ENCODE results near the gene APC2. TPM values are rescaled to one million over a fixed set of nuclear protein-coding genes. Genes with fewer than 3 reads are reported as not detected.
A peak's percentile ranks its signal among the peaks of the same experiment; 100 is the strongest.

The APC2 gene
- total RNA-seq, 1 experiment from 2014 or later = 1.1 TPM

GRCh38 chr19:1430246-1430645 is 19.7 kb upstream of the APC2 start:
- Histone ChIP-seq H3K9me3 (ENCODE audit: low read length) (no peaks in the 10 kb centered on the region), H2AFZ (ENCODE audit: low read length) (no peak overlapping the region), H3K4me2 (ENCODE audit: low read depth, low read length, poor library complexity, severe bottlenecking) (no peak overlapping the region), H3K27me3 (ENCODE audit: low read length) (no peaks in the 10 kb centered on the region), H3K27ac (ENCODE audit: low read length) (no peak overlapping the region), H3K36me3 (ENCODE audit: insufficient read depth, low read length) (peaks cover 13% of the 10 kb centered on the region; the same call in 1 of the 2 replicates), H3K9ac (ENCODE audit: low read length) (no peak overlapping the region), H3K4me3 (ENCODE audit: low read length) (no peak overlapping the region), H4K20me1 (ENCODE audit: insufficient read depth, low read depth, low read length) (peaks cover 25% of the 10 kb centered on the region; the same call in 1 of the 2 replicates), H3K9me2 (replicated peaks; ENCODE audit: insufficient read depth, low read length) (no peaks in the 10 kb centered on the region), H3K79me2 (ENCODE audit: low read length) (peaks cover 3% of the 10 kb centered on the region; the same call in 1 of the 2 replicates), H3K4me1 (ENCODE audit: low read length) (no peaks in the 10 kb centered on the region)
- peak; percentile 37 for DNase-seq

GRCh38 chr19:1431759-1432506 is 18.0 kb upstream of the APC2 start:
- Histone ChIP-seq H3K9ac (ENCODE audit: low read length) (no peak overlapping the region), H3K27me3 (ENCODE audit: low read length) (no peaks in the 10 kb centered on the region), H3K36me3 (ENCODE audit: insufficient read depth, low read length) (peaks cover 3% of the 10 kb centered on the region; the same call in 1 of the 2 replicates), H3K4me3 (ENCODE audit: low read length) (no peak overlapping the region), H3K4me1 (ENCODE audit: low read length) (peaks cover 4% of the 10 kb centered on the region; the same call in 1 of the 2 replicates), H3K9me3 (ENCODE audit: low read length) (no peaks in the 10 kb centered on the region), H3K9me2 (replicated peaks; ENCODE audit: insufficient read depth, low read length) (no peaks in the 10 kb centered on the region), H3K27ac (ENCODE audit: low read length) (no peak overlapping the region), H3K4me2 (ENCODE audit: low read depth, low read length, poor library complexity, severe bottlenecking) (no peak overlapping the region), H4K20me1 (ENCODE audit: insufficient read depth, low read depth, low read length) (0 out of 2 replicates have a peak, but pooled peaks cover 13% of the 10 kb centered on the region), H3K79me2 (ENCODE audit: low read length) (peaks cover 3% of the 10 kb centered on the region; the same call in 1 of the 2 replicates), H2AFZ (ENCODE audit: low read length) (no peak overlapping the region)
- no peak for DNase-seq

DNA sequence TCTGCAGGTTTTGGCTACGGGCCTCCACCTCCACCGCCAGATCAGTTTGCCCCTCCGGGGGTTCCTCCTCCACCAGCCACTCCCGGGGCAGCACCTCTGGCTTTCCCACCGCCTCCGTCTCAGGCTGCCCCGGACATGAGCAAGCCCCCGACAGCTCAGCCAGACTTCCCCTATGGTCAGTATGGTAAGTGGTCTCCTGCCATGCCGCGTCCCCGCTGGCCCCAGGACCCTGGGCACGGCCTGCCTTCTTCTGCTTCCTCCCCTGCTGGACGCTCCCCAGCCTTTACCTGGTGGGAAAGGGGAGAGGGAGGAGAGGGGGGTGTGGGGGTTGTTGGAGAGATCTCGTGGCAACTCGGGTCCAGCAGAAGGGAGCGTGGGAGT is 17.4 kb upstream of the APC2 start:
- no peak for DNase-seq
- Histone ChIP-seq H3K9me2 (replicated peaks; ENCODE audit: insufficient read depth, low read length) (no peaks in the 10 kb centered on the region), H3K9me3 (ENCODE audit: low read length) (no peaks in the 10 kb centered on the region), H3K4me2 (ENCODE audit: low read depth, low read length, poor library complexity, severe bottlenecking) (no peak overlapping the region), H3K4me3 (ENCODE audit: low read length) (no peak overlapping the region), H3K27me3 (ENCODE audit: low read length) (no peaks in the 10 kb centered on the region), H3K79me2 (ENCODE audit: low read length) (0 out of 2 replicates have a peak, but pooled peaks cover 2% of the 10 kb centered on the region), H3K36me3 (ENCODE audit: insufficient read depth, low read length) (no peaks in the 10 kb centered on the region; the same call in 1 of the 2 replicates), H4K20me1 (ENCODE audit: insufficient read depth, low read depth, low read length) (0 out of 2 replicates have a peak, but pooled peaks cover 9% of the 10 kb centered on the region), H3K4me1 (ENCODE audit: low read length) (peaks cover 6% of the 10 kb centered on the region), H2AFZ (ENCODE audit: low read length) (no peak overlapping the region), H3K27ac (ENCODE audit: low read length) (no peak overlapping the region), H3K9ac (ENCODE audit: low read length) (no peak overlapping the region)

DNA sequence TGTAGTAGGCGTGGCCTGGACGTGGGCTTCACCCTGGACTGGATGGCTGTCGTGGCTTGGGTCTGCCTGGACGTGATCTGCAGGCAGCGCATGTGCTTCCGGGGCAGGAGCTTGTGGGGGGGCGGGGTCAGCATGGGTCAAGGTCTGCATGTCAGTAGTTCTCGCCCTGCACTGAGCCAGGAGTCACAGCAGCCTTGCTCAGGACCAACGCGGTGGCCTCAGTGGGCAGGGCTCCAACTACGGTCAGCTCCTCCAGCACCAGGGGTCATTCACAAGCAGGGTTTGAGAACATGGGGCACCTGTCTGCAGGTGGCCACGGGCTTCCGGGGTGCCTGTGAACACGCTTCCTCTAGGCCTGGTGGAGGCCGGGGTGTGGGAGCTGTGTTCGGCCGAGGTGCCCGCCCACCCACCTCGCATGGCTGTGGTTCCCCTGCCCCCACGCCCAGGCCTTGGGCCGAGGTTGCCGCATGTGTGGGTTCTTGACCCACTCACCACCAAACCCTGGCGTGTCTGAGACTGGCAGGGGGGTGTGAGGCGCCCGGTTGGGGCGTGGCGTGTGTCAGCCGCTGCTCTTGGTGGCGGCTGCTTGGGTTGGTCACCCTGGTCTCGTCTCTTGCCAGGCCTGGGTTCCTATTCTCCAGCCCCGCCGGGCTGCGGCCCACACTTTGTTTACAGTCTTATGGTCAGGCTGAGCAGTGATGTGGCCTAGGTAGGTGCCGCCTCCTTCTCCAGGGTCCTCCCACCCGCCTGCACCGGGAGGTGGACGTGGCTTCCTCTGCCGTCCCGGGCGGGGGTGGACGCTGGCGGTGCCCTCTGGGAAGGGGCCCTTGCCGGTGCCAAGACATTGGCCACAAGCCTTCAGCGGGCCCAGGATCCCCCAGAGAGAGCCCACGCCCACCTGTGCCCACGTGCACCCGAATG is 16.5 kb upstream of the APC2 start:
- no peak overlapping the region for H3K9ac ChIP-seq (ENCODE audit: low read length)
- H3K36me3 ChIP-seq (ENCODE audit: insufficient read depth, low read length) = no peaks in the 10 kb centered on the region; the same call in 1 of the 2 replicates
- no peaks in the 10 kb centered on the region for H3K9me2 ChIP-seq (replicated peaks; ENCODE audit: insufficient read depth, low read length)

GRCh38 chr19:1434040-1434366 is 15.9 kb upstream of the APC2 start:
- no peak for DNase-seq
- H3K79me2 ChIP-seq (ENCODE audit: low read length) = peaks cover 8% of the 10 kb centered on the region
- H3K9me2 ChIP-seq (replicated peaks; ENCODE audit: insufficient read depth, low read length) = no peaks in the 10 kb centered on the region
- H3K4me3 ChIP-seq (ENCODE audit: low read length) = no peak overlapping the region
- peaks cover under 1% of the 10 kb centered on the region for H3K36me3 ChIP-seq (ENCODE audit: insufficient read depth, low read length)
- no peaks in the 10 kb centered on the region for H3K9me3 ChIP-seq (ENCODE audit: low read length)
- H3K27me3 ChIP-seq (ENCODE audit: low read length) = no peaks in the 10 kb centered on the region
- H4K20me1 ChIP-seq (ENCODE audit: insufficient read depth, low read depth, low read length) = peaks cover 6% of the 10 kb centered on the region
- peaks cover 12% of the 10 kb centered on the region for H3K4me1 ChIP-seq (ENCODE audit: low read length)
- no peak overlapping the region for H2AFZ ChIP-seq (ENCODE audit: low read length)
- H3K4me2 ChIP-seq (ENCODE audit: low read depth, low read length, poor library complexity, severe bottlenecking) = no peak overlapping the region
- no peak overlapping the region for H3K27ac ChIP-seq (ENCODE audit: low read length)
- no peak overlapping the region for H3K9ac ChIP-seq (ENCODE audit: low read length)

More for the DNA sequence above, 16.5 kb upstream of the APC2 start:
- no peak overlapping the region for H2AFZ ChIP-seq (ENCODE audit: low read length)
- no peak for DNase-seq
- H4K20me1 ChIP-seq (ENCODE audit: insufficient read depth, low read depth, low read length) = 0 out of 2 replicates have a peak, but pooled peaks cover 2% of the 10 kb centered on the region
- no peak overlapping the region for H3K4me2 ChIP-seq (ENCODE audit: low read depth, low read length, poor library complexity, severe bottlenecking)
- H3K79me2 ChIP-seq (ENCODE audit: low read length) = peaks cover 2% of the 10 kb centered on the region
- no peaks in the 10 kb centered on the region for H3K27me3 ChIP-seq (ENCODE audit: low read length)
- H3K27ac ChIP-seq (ENCODE audit: low read length) = no peak overlapping the region
- no peaks in the 10 kb centered on the region for H3K9me3 ChIP-seq (ENCODE audit: low read length)
- peaks cover 12% of the 10 kb centered on the region for H3K4me1 ChIP-seq (ENCODE audit: low read length)
- H3K4me3 ChIP-seq (ENCODE audit: low read length) = no peak overlapping the region

- peaks cover 7% of the 10 kb centered on the region for H3K36me3 ChIP-seq (ENCODE audit: insufficient read depth, low read length)
These were observed 15.3 kb upstream of the APC2 start for GRCh38 chr19:1434577-1435060.

DNA sequence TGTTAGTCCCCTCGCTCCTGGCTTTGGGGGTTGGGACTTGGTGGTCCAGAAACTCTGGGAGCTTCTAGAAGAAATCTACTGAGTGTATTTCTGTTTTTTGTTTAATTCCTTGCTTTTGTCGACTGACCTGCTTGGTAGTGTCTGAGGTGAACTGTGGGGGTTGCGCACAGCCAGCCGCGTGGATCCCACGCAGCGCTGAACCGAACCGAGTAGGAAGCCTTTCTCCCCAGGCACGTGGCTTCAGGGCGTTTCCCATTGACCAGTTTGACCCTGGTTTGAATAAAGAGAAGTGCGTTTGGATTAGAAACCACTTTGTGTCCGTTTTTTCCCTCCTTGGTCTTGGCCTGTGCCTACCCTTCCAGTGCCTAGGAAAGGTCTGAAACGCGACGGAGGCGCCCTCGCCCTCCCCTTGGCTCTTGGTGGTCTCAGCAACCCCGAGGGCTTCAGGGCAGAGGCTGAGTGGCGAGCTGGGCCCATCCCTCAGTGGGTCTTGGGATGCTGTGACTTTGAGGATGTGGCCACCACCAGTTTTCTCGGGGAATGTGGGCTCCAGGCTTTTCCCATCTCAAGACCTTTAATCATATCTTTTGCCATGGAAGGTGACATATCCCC is 14.4 kb upstream of the APC2 start:
- Histone ChIP-seq H3K36me3 (ENCODE audit: insufficient read depth, low read length) (peaks cover 16% of the 10 kb centered on the region), H2AFZ (ENCODE audit: low read length) (no peak overlapping the region), H3K27ac (ENCODE audit: low read length) (no peak overlapping the region), H3K4me3 (ENCODE audit: low read length) (no peak overlapping the region), H3K4me2 (ENCODE audit: low read depth, low read length, poor library complexity, severe bottlenecking) (no peak overlapping the region), H3K9me2 (replicated peaks; ENCODE audit: insufficient read depth, low read length) (no peaks in the 10 kb centered on the region), H3K9ac (ENCODE audit: low read length) (no peak overlapping the region), H3K79me2 (ENCODE audit: low read length) (peaks cover 18% of the 10 kb centered on the region), H3K4me1 (ENCODE audit: low read length) (peaks cover 24% of the 10 kb centered on the region), H3K27me3 (ENCODE audit: low read length) (no peaks in the 10 kb centered on the region), H3K9me3 (ENCODE audit: low read length) (no peaks in the 10 kb centered on the region), H4K20me1 (ENCODE audit: insufficient read depth, low read depth, low read length) (peaks cover 21% of the 10 kb centered on the region)
- DNase-seq = no peak

More at GRCh38 chr19:1434577-1435060, 15.3 kb upstream of the APC2 start:
- H3K79me2 ChIP-seq (ENCODE audit: low read length) = peaks cover 14% of the 10 kb centered on the region
- no peaks in the 10 kb centered on the region for H3K9me2 ChIP-seq (replicated peaks; ENCODE audit: insufficient read depth, low read length)
- H3K4me2 ChIP-seq (ENCODE audit: low read depth, low read length, poor library complexity, severe bottlenecking) = no peak overlapping the region
- H3K4me1 ChIP-seq (ENCODE audit: low read length) = peaks cover 18% of the 10 kb centered on the region
- H2AFZ ChIP-seq (ENCODE audit: low read length) = no peak overlapping the region
- H3K27ac ChIP-seq (ENCODE audit: low read length) = no peak overlapping the region
- H3K27me3 ChIP-seq (ENCODE audit: low read length) = no peaks in the 10 kb centered on the region
- H3K9me3 ChIP-seq (ENCODE audit: low read length) = no peaks in the 10 kb centered on the region
- DNase-seq = no peak
- H4K20me1 ChIP-seq (ENCODE audit: insufficient read depth, low read depth, low read length) = peaks cover 13% of the 10 kb centered on the region
- H3K9ac ChIP-seq (ENCODE audit: low read length) = no peak overlapping the region
- no peak overlapping the region for H3K4me3 ChIP-seq (ENCODE audit: low read length)
